Right cardiac atrium (tissue), 5 donors: ENCODE measurements around the gene DNAJC17. TPM values are rescaled to one million over a fixed set of nuclear protein-coding genes. Genes with fewer than 3 reads are reported as not detected.
A peak's percentile ranks its signal among the peaks of the same experiment; 100 is the strongest.

Source experiments
- ATAC-seq, 2 donors: fragments of 200-7000 bp; cut with Tn5 transposase; one replicate each; pipeline versions ENCODE4 v1.8.0 to v1.9.1; 2020; ENCODE audit warnings: moderate library complexity in 2 of 2, mild to moderate bottlenecking in 1 of 2
- DNase-seq, 3 donors: peaks; one replicate each; pipeline ENCODE4 v3.0.0-alpha.2; 2020
- H3K27ac ChIP-seq: one replicate; pipeline ENCODE4 v1.5.1; 2013; ENCODE audit warnings: mild to moderate bottlenecking, low read length, control low read depth, moderate library complexity
- H3K27me3 ChIP-seq: one replicate; pipeline ENCODE4 v1.6.1; 2013; ENCODE audit not compliant: control insufficient read depth, insufficient read depth
- H3K4me1 ChIP-seq: one replicate; pipeline ENCODE4 v1.6.1; 2013; ENCODE audit warnings: low read length; ENCODE audit not compliant: control insufficient read depth, insufficient read depth
- H3K4me3 ChIP-seq: one replicate; pipeline ENCODE4 v1.5.1; 2013; ENCODE audit warnings: low read length, control low read depth
- H3K9me3 ChIP-seq: one replicate; pipeline ENCODE4 v1.6.1; 2013; ENCODE audit warnings: low read length; ENCODE audit not compliant: control insufficient read depth
- WGBS: extraction: QIAGEN DNeasy Blood & Tissue Kit; methylation state at CpG from one replicate; pipeline ENCODE4 v1.1.7; 2013; 5-methylcytosine and 5-hydroxymethylcytosine counted together
- intact Hi-C, 4 donors: fragments of 100-400 bp; cut with DNase I; formaldehyde crosslinking; loops; one replicate each; pipeline versions ENCODE4 v1.11.0 to v1.14.0; 2022 to 2023
- polyA plus RNA-seq: library from polyadenylated mRNA; stranded (reverse); fragments of 200-250 nt; gene quantifications from one replicate; pipeline ENCODE4 v1.2.3, GENCODE V29; 2013
- total RNA-seq, 4 donors: library from RNA; stranded (reverse); fragmentation: NEBNext Ultra II Directional; extraction: Animal tissue kit (Norgen Biotek cat#: 25700); gene quantifications; one replicate each; pipeline ENCODE4 v1.2.1, GENCODE V29; 2021
- donor health status: healthy with polysubstance abuse.
- donor health status: DM: no; HTN: yes; CAD: no.
- donor health status: DM: no; HTN: no; CAD: no.
- donor health status: DM: no; HTN: yes; CAD: no; lungs with severe emphysema.
- donor health status: DM: yes; HTN: yes; CAD: no.

Gene DNAJC17
- total and polyA plus RNA-seq, 5 donors = 17.1 to 30.6 (median 19.2) TPM

DNA sequence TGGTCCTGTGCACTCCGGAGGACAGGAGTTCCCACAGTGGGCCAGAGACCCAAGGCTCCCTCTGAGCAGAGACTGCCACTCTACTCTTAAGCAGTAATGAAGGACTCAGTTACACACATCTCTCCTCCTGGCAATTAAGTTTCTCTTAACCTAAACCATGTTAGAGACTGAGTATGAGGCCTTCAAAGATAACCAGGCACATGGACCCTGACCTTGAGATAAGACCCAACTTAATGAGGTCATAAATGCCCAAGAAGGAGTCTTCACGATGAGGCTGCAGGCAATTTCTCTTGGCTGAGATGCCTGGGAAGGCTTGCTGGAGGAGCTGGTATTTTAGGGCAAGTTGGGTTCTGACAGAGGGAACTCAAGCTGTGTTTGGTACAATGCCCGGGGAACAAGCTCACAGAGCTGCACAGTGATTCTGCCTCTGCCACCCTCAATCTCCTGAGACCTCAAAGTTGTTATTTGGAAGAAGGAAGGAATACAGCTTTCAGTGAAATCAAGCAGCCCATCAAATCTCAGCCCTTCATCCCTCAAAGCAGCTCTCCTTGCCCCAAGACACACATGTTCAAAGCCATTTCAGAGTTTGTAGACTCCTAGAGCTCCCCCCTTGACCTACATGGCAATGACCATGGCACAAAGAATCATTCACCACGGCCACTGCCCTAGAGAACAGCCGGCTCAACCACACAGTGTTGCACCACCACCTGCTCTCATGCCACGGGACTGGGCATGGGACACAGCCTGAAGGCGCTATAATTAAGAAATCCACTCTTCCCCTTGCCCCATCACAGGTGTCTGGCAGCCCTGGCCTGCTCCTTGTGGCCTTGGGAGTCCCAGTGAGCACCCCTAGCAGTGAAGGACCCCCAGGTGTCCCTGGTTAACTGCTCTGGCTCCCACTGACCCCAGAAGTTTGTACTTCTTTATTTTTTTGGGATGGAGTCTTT lies 59.3 kb downstream of the DNAJC17 start:
- intact Hi-C loops = no loop called here
- Histone ChIP-seq H3K9me3 (no peaks in the 10 kb centered on the region), H3K4me3 (no peak overlapping the region), H3K27ac (no peak overlapping the region), H3K4me1 (peaks cover 2% of the 10 kb centered on the region), H3K27me3 (no peaks in the 10 kb centered on the region)
- WGBS = 77% methylated on average over 7 of the region's 7 CpGs
- DNase-seq = no peak
- no peak for ATAC-seq

GRCh38 chr15:40746916-40747418 lies 60.3 kb downstream of the DNAJC17 start:
- no peaks in the 10 kb centered on the region for H3K27me3 ChIP-seq
- peaks cover 2% of the 10 kb centered on the region for H3K4me1 ChIP-seq
- H3K9me3 ChIP-seq = no peaks in the 10 kb centered on the region
- peak; percentile 36 to 48 for ATAC-seq
- intact Hi-C loops = no loop called here
- no peak overlapping the region for H3K4me3 ChIP-seq
- DNase-seq = no peak
- no peak overlapping the region for H3K27ac ChIP-seq
- 61% methylated on average over 3 of the region's 3 CpGs for WGBS

DNA sequence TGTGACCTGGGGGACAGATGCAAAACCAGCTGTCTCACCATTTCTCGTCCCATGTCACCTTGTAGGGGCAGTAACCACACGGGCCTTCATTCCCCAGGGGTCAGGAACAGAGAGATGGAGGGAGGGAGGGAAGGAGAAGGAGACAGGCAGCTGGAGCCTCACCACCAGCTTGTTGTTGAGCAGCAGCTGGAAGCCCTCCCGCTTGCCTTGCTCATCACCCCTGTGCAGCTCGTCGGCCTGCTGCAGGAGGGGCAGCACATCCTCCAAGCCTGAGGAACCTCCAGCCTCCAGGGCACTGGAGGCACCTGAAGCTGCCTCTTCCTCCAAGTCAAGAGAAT lies 62.5 kb downstream of the DNAJC17 start:
- Histone ChIP-seq H3K4me3 (no peak overlapping the region), H3K27ac (no peak overlapping the region), H3K4me1 (peaks cover 2% of the 10 kb centered on the region), H3K27me3 (no peaks in the 10 kb centered on the region), H3K9me3 (no peaks in the 10 kb centered on the region)
- ATAC-seq (no peak), DNase-seq (no peak)
- intact Hi-C loops = no loop called here
- WGBS = 64% methylated on average over 5 of the region's 5 CpGs

GRCh38 chr15:40743921-40744814 lies 63.1 kb downstream of the DNAJC17 start:
- peak; percentile 52 to 69 for ATAC-seq

GRCh38 chr15:40743485-40743901 lies 63.8 kb downstream of the DNAJC17 start:
- intact Hi-C loops = no loop called here
- ATAC-seq (no peak), DNase-seq (no peak)
- Histone ChIP-seq H3K9me3 (no peaks in the 10 kb centered on the region), H3K27me3 (no peaks in the 10 kb centered on the region), H3K4me3 (no peak overlapping the region), H3K27ac (no peak overlapping the region), H3K4me1 (peaks cover 2% of the 10 kb centered on the region)
- WGBS = 46% methylated on average over 2 of the region's 2 CpGs

More at GRCh38 chr15:40743921-40744814, 63.1 kb downstream of the DNAJC17 start:
- no peak overlapping the region for H3K4me3 ChIP-seq
- peak in 2 of 3 donors; percentile 72 to 76 for DNase-seq
- H3K4me1 ChIP-seq = peaks cover 2% of the 10 kb centered on the region
- 61% methylated on average over 12 of the region's 12 CpGs for WGBS
- intact Hi-C loops = no loop called here
- H3K9me3 ChIP-seq = no peaks in the 10 kb centered on the region
- no peaks in the 10 kb centered on the region for H3K27me3 ChIP-seq
- no peak overlapping the region for H3K27ac ChIP-seq

- H3K4me3 ChIP-seq = no peak overlapping the region
- no peaks in the 10 kb centered on the region for H3K9me3 ChIP-seq
- 94% methylated on average over 2 of the region's 2 CpGs for WGBS
- H3K27ac ChIP-seq = no peak overlapping the region
- ATAC-seq (no peak), DNase-seq (no peak)
- H3K4me1 ChIP-seq = peaks cover 2% of the 10 kb centered on the region
- intact Hi-C loops = no loop called here
- no peaks in the 10 kb centered on the region for H3K27me3 ChIP-seq
Observed at GRCh38 chr15:40739854-40740253, 67.4 kb downstream of the DNAJC17 start.

GRCh38 chr15:40739047-40739446 lies 68.2 kb downstream of the DNAJC17 start:
- H3K9me3 ChIP-seq = no peaks in the 10 kb centered on the region
- intact Hi-C loops = no loop called here
- H3K4me1 ChIP-seq = peaks cover 2% of the 10 kb centered on the region
- ATAC-seq (no peak), DNase-seq (no peak)
- no peak overlapping the region for H3K4me3 ChIP-seq
- H3K27ac ChIP-seq = no peak overlapping the region
- WGBS = 64% methylated on average over 2 of the region's 2 CpGs
- H3K27me3 ChIP-seq = no peaks in the 10 kb centered on the region

DNA sequence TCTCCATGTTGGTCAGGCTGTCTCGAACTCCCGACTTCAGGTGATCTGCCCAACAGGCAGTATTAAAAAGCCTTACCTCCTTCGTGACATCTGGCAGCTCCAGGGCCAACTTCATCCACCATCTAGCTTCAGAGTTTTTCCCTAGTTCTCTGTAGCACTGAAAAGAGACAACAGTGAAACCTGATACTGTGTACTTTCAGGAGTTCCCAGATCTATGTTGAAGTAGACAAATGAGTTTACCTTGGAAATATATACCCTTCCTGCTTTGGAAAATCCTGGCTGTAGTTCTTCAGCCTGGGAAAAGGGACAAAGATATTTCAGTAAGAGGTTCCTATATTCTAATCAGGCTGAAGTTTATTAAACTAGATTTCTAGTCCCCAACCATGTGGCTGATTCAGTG lies 70.2 kb downstream of the DNAJC17 start:
- DNase-seq = no peak
- no peak overlapping the region for H3K27ac ChIP-seq
- WGBS = 94% methylated on average over 3 of the region's 3 CpGs
- no peaks in the 10 kb centered on the region for H3K9me3 ChIP-seq
- H3K27me3 ChIP-seq = no peaks in the 10 kb centered on the region
- H3K4me3 ChIP-seq = no peak overlapping the region
- H3K4me1 ChIP-seq = no peaks in the 10 kb centered on the region
- no peak for ATAC-seq
- intact Hi-C loops = no loop called here

GRCh38 chr15:40736575-40736974 lies 70.7 kb downstream of the DNAJC17 start:
- ATAC-seq (no peak), DNase-seq (no peak)
- H3K27me3 ChIP-seq = no peaks in the 10 kb centered on the region
- no peaks in the 10 kb centered on the region for H3K4me1 ChIP-seq
- H3K9me3 ChIP-seq = no peaks in the 10 kb centered on the region
- H3K4me3 ChIP-seq = no peak overlapping the region
- intact Hi-C loops = no loop called here
- no peak overlapping the region for H3K27ac ChIP-seq
- WGBS = 88% methylated on average over 4 of the region's 4 CpGs

- H3K4me3 ChIP-seq = no peak overlapping the region
- no peak for DNase-seq
- no peaks in the 10 kb centered on the region for H3K9me3 ChIP-seq
- intact Hi-C loops = no loop called here
- 57% methylated on average over 3 of the region's 3 CpGs for WGBS
- no peak overlapping the region for H3K27ac ChIP-seq
- no peaks in the 10 kb centered on the region for H3K4me1 ChIP-seq
- no peaks in the 10 kb centered on the region for H3K27me3 ChIP-seq
- ATAC-seq = peak in 1 of 2 donors; percentile 35
Observed at GRCh38 chr15:40731034-40731433, 76.2 kb downstream of the DNAJC17 start.

DNA sequence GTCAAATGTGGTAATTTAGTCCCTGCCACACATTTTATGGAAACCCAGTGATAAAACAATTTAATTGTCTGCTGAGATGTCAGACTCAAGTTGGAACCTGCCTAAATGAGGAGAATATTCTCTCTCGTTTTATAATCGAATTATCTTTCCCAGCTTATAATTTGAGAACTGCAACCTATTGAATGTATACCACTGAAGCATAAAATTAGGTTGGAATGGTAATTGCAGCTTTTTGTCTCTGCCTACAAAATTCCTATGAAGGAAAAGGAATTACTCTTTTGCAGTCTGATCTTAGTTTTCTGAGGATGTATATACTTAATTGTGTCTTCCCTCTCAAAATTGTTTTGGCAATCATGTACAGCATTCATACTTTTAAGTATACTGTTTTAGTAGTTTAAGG lies 83.4 kb downstream of the DNAJC17 start:
- no peak for ATAC-seq

More for the DNA sequence above, 83.4 kb downstream of the DNAJC17 start:
- WGBS = 84% methylated on average over 2 of the region's 2 CpGs
- Histone ChIP-seq H3K27ac (no peak overlapping the region), H3K4me3 (no peak overlapping the region), H3K9me3 (no peaks in the 10 kb centered on the region), H3K27me3 (no peaks in the 10 kb centered on the region), H3K4me1 (no peaks in the 10 kb centered on the region)
- intact Hi-C loops = no loop called here
- DNase-seq = no peak
